ENCODE results near the gene IFNA17.
"Not testable (repeated sequence)": the region's sequence is repeated elsewhere in the genome, so short reads cannot be mapped to it uniquely, and the experiment has no call there.

GRCh38 chr9:21194867-21195776 lies 32.9 kb downstream of the IFNA17 start:
- not testable (repeated sequence) for TF ChIP-seq EZH2 (IDR thresholded peaks at IDR 0.05; ENCODE audit: low read length, unreplicated experiment); EZH2phosphoT487 (IDR thresholded peaks at IDR 0.05; ENCODE audit: borderline replicate concordance, low read length)
- peak; percentile 56 for TF ChIP-seq CTCF (conservative IDR thresholded peaks at IDR 0.05; ENCODE audit: low read depth, low read length)

All from PC-3 (cell line).